H1 (cell line): ENCODE measurements around the gene GPR34.

Source experiments
- GABPA ChIP-seq: IDR thresholded peaks from 2 replicates; pipeline ENCODE4 v1.6.1; 2011; ENCODE audit warnings: mild to moderate bottlenecking, low read length, moderate library complexity, borderline replicate concordance; ENCODE audit not compliant: insufficient read depth
- KDM5A ChIP-seq: fragments of 200-600 bp; IDR thresholded peaks from 2 replicates; pipeline ENCODE4 v1.7.1; 2012; ENCODE audit warnings: mild to moderate bottlenecking, low read length, inconsistent platforms, mixed read lengths
- NRF1 ChIP-seq: IDR thresholded peaks from 2 replicates; pipeline ENCODE4 v1.6.1; 2011; ENCODE audit warnings: mild to moderate bottlenecking, low read depth, low read length, improper control_type of control experiment
- POLR2A ChIP-seq, 2 experiments: IDR thresholded peaks; 1 replicate in 1 of 2; 2 replicates in 1 of 2; pipeline ENCODE4 v1.6.1; 2011; ENCODE audit warnings: low read depth in 2 of 2, low read length in 2 of 2, mild to moderate bottlenecking in 2 of 2; ENCODE audit errors: control extremely low read depth in 1 of 2
- POLR2AphosphoS5 ChIP-seq: IDR thresholded peaks from 2 replicates; pipeline ENCODE4 v1.6.1; 2011; ENCODE audit warnings: low read depth, low read length
- RAD21 ChIP-seq, 2 experiments: IDR thresholded peaks in 1 of 2; conservative IDR thresholded peaks in 1 of 2; 2 replicates each; pipeline ENCODE4 v1.6.1; 2011; ENCODE audit warnings: low read depth in 2 of 2, low read length in 2 of 2, improper control_type of control experiment in 1 of 2, inconsistent platforms in 1 of 2, mild to moderate bottlenecking in 1 of 2, moderate library complexity in 1 of 2
- SIN3A ChIP-seq, 2 experiments: IDR thresholded peaks in 1 of 2; conservative IDR thresholded peaks in 1 of 2; 2 replicates each; pipeline ENCODE4 v1.6.1; 2011 to 2012; ENCODE audit warnings: low read length in 2 of 2, improper control_type of control experiment in 1 of 2, low read depth in 1 of 2, mild to moderate bottlenecking in 1 of 2
- SRF ChIP-seq: IDR thresholded peaks from 2 replicates; pipeline ENCODE4 v1.6.1; 2011; ENCODE audit warnings: mild to moderate bottlenecking, low read depth, low read length, moderate library complexity
- TF ChIP-seq, protein P1 (sequence below), 3 experiments: IDR thresholded peaks; 1 replicate in 2 of 3; 2 replicates in 1 of 3; pipeline versions ENCODE4 v1.5.1 to v1.6.1; 2011; ENCODE audit warnings: low read length in 3 of 3, mild to moderate bottlenecking in 3 of 3, inconsistent platforms in 2 of 3, low read depth in 1 of 3, moderate library complexity in 1 of 3; ENCODE audit not compliant: insufficient read depth in 1 of 3; ENCODE audit errors: control extremely low read depth in 1 of 3

DNA sequence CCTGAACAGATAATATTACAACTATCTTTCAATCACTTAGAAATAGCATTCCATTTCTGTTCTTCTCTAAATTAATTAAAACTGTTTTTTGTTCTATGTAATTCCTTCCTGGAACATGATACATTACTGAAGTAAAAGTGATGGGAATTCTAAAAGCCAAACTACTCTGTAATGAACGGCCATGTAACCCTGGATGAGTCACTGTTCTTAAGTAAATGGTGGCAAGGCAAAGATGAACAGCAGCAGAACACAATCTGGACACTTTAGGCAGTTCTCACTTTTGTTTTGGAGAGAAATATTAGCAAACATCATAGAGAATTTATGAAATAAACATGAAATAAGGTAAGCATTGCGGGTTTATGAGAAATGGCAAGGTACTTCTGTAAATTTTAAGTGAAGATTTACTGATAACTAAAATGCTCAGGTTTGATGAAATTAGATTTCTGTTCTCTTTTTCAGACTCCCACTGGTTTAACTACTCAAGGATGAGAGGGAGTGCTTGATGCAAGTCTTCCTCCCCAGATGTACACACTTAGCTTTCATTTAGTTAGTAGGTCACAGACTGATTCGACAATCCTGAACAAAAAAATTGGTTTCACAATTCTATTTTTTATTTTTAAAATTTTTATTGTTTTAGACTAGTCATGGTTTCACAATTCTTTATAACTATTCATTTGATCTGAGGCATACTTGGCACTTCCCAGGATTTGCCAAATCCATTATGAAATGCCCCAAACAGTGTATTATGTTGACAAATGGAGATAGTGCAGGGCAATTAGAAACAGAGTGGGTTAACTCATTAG, 34.2 kb downstream of the GPR34 start:
- TF ChIP-seq POLR2AphosphoS5, result no peak
- TF ChIP-seq GABPA, result no peak
- TF ChIP-seq SIN3A (conservative IDR thresholded peaks at IDR 0.05 in 1 of 2, IDR thresholded peaks at IDR 0.05 in 1 of 2; ENCODE audit: low read depth in 1 of 2, low read length in 2 of 2), result no peak
- TF ChIP-seq, protein P1, sequence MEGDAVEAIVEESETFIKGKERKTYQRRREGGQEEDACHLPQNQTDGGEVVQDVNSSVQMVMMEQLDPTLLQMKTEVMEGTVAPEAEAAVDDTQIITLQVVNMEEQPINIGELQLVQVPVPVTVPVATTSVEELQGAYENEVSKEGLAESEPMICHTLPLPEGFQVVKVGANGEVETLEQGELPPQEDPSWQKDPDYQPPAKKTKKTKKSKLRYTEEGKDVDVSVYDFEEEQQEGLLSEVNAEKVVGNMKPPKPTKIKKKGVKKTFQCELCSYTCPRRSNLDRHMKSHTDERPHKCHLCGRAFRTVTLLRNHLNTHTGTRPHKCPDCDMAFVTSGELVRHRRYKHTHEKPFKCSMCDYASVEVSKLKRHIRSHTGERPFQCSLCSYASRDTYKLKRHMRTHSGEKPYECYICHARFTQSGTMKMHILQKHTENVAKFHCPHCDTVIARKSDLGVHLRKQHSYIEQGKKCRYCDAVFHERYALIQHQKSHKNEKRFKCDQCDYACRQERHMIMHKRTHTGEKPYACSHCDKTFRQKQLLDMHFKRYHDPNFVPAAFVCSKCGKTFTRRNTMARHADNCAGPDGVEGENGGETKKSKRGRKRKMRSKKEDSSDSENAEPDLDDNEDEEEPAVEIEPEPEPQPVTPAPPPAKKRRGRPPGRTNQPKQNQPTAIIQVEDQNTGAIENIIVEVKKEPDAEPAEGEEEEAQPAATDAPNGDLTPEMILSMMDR (IDR thresholded peaks at IDR 0.05; ENCODE audit: control extremely low read depth in 1 of 3, insufficient read depth in 1 of 3, low read depth in 1 of 3, low read length in 3 of 3), result no peak
- TF ChIP-seq POLR2A (IDR thresholded peaks at IDR 0.05; ENCODE audit: control extremely low read depth in 1 of 2, low read depth in 2 of 2, low read length in 2 of 2), result no peak
- TF ChIP-seq SRF, result no peak
- TF ChIP-seq RAD21 (IDR thresholded peaks at IDR 0.05 in 1 of 2, conservative IDR thresholded peaks at IDR 0.05 in 1 of 2; ENCODE audit: low read depth in 2 of 2, low read length in 2 of 2), result no peak
- no peak for TF ChIP-seq KDM5A
- TF ChIP-seq NRF1, result no peak
